ENCODE data around the gene CLDN17.

The CLDN17 gene

DNA sequence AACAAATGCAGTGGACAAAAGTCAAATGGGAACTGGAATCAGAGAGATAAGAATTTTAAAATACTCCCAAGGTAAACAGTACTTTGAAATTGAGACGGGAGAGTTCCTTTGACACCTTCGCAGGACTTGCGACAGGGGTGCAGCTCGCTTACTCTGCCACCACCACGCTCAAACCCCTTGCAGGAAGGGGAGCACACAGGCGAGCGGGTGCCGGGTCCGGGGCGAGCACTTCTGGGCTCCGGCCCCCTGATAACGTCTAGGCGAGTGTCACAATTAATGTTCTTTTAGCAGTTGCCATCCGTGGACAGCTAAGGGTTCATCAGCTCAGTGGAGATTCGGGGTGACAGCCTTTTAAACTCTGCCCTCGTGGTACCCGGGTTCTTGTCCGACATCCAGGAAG lies 37.4 kb downstream of the CLDN17 start:
- H3K4me3 ChIP-seq (ENCODE audit: insufficient read depth in 1 of 2, low read depth in 1 of 2, low read length in 2 of 2) = no peak overlapping the region
- H3K4me1 ChIP-seq (ENCODE audit: control insufficient read depth, insufficient read depth, low read depth, low read length) = no peaks in the 10 kb centered on the region
- no peak overlapping the region for H3K23ac ChIP-seq (ENCODE audit: low read length in 2 of 2)
- H2BK12ac ChIP-seq (ENCODE audit: low read length in 2 of 2) = no peak overlapping the region
- no peak overlapping the region for H2AK5ac ChIP-seq (ENCODE audit: low read length, severe bottlenecking)
- DNase-seq = no peak
- H3K9me3 ChIP-seq (ENCODE audit: control insufficient read depth, low read length) = no peaks in the 10 kb centered on the region
- H2BK15ac ChIP-seq (ENCODE audit: low read depth, poor library complexity, severe bottlenecking) = no peak overlapping the region
- H2AFZ ChIP-seq (ENCODE audit: low read depth, low read length) = no peak overlapping the region
- no peak overlapping the region for H4K8ac ChIP-seq (ENCODE audit: low read length)
- H3K9ac ChIP-seq (ENCODE audit: low read length) = no peak overlapping the region
- H4K91ac ChIP-seq (ENCODE audit: low read length) = no peak overlapping the region
- no peaks in the 10 kb centered on the region for H3K36me3 ChIP-seq (ENCODE audit: control insufficient read depth in 1 of 2, insufficient read depth in 2 of 2, low read depth in 1 of 2, low read length in 2 of 2)
- WGBS = 90% methylated on average over 18 of the region's 18 CpGs
- H3K79me1 ChIP-seq (replicated peaks; ENCODE audit: low read length, poor library complexity, severe bottlenecking) = no peaks in the 10 kb centered on the region
- H3K4me2 ChIP-seq (ENCODE audit: low read length, poor library complexity, severe bottlenecking) = no peak overlapping the region
- H2BK5ac ChIP-seq (ENCODE audit: low read depth, low read length, poor library complexity, severe bottlenecking) = no peak overlapping the region
- no peak overlapping the region for H3K4ac ChIP-seq (ENCODE audit: low read depth in 1 of 2, low read length in 2 of 2)
- H3K14ac ChIP-seq (ENCODE audit: low read length in 2 of 2) = no peak overlapping the region
- no peaks in the 10 kb centered on the region for H3K27me3 ChIP-seq (ENCODE audit: control insufficient read depth in 1 of 2, insufficient read depth in 1 of 2, low read length in 2 of 2)
- H2BK120ac ChIP-seq (ENCODE audit: low read depth, low read length) = no peak overlapping the region
- H3K18ac ChIP-seq (ENCODE audit: low read depth in 1 of 2, low read length in 2 of 2) = no peak overlapping the region
- H3K27ac ChIP-seq (ENCODE audit: low read length, poor library complexity, severe bottlenecking) = no peak overlapping the region

DNA sequence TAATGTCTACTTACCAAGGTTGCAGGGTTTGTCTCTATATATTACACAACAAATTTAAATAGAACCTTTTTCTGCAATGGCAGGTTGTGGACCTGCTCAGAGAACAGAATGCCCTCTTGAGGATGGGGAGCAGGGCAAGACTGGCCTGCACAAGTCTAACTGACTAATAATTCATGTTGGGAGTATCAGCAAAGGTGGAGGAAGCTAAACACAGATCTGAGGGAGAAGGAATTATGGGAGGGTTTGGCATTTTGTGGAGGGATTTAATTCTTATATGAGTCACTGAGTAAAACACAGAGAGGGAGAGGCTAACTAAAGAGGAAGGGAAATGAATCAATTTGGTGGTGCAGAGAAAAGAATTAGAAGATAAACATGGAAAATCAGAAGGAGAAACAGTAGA lies 40.0 kb downstream of the CLDN17 start:
- Histone ChIP-seq H2BK15ac (ENCODE audit: low read depth, poor library complexity, severe bottlenecking) (no peak overlapping the region), H2AK5ac (ENCODE audit: low read length, severe bottlenecking) (no peak overlapping the region), H3K18ac (ENCODE audit: low read depth in 1 of 2, low read length in 2 of 2) (no peak overlapping the region), H3K27me3 (ENCODE audit: control insufficient read depth in 1 of 2, insufficient read depth in 1 of 2, low read length in 2 of 2) (no peaks in the 10 kb centered on the region), H3K4me1 (ENCODE audit: control insufficient read depth, insufficient read depth, low read depth, low read length) (no peaks in the 10 kb centered on the region), H3K4me2 (ENCODE audit: low read length, poor library complexity, severe bottlenecking) (no peak overlapping the region), H2AFZ (ENCODE audit: low read depth, low read length) (no peak overlapping the region), H3K4ac (ENCODE audit: low read depth in 1 of 2, low read length in 2 of 2) (no peak overlapping the region), H3K79me1 (replicated peaks; ENCODE audit: low read length, poor library complexity, severe bottlenecking) (no peaks in the 10 kb centered on the region), H3K27ac (ENCODE audit: low read length, poor library complexity, severe bottlenecking) (no peak overlapping the region), H4K8ac (ENCODE audit: low read length) (no peak overlapping the region), H2BK5ac (ENCODE audit: low read depth, low read length, poor library complexity, severe bottlenecking) (no peak overlapping the region), H3K23ac (ENCODE audit: low read length in 2 of 2) (no peak overlapping the region), H3K9me3 (ENCODE audit: control insufficient read depth, low read length) (no peaks in the 10 kb centered on the region), H3K36me3 (ENCODE audit: control insufficient read depth in 1 of 2, insufficient read depth in 2 of 2, low read depth in 1 of 2, low read length in 2 of 2) (no peaks in the 10 kb centered on the region), H3K4me3 (ENCODE audit: insufficient read depth in 1 of 2, low read depth in 1 of 2, low read length in 2 of 2) (no peak overlapping the region), H3K9ac (ENCODE audit: low read length) (no peak overlapping the region), H2BK12ac (ENCODE audit: low read length in 2 of 2) (no peak overlapping the region), H3K14ac (ENCODE audit: low read length in 2 of 2) (no peak overlapping the region), H4K91ac (ENCODE audit: low read length) (no peak overlapping the region), H2BK120ac (ENCODE audit: low read depth, low read length) (no peak overlapping the region)
- DNase-seq = no peak

GRCh38 chr21:30117631-30118030 lies 49.0 kb downstream of the CLDN17 start:
- Histone ChIP-seq H2BK15ac (ENCODE audit: low read depth, poor library complexity, severe bottlenecking) (no peak overlapping the region), H3K79me1 (replicated peaks; ENCODE audit: low read length, poor library complexity, severe bottlenecking) (no peaks in the 10 kb centered on the region), H3K4ac (ENCODE audit: low read depth in 1 of 2, low read length in 2 of 2) (no peak overlapping the region), H3K14ac (ENCODE audit: low read length in 2 of 2) (no peak overlapping the region), H4K8ac (ENCODE audit: low read length) (no peak overlapping the region), H3K4me1 (ENCODE audit: control insufficient read depth, insufficient read depth, low read depth, low read length) (no peaks in the 10 kb centered on the region), H3K23ac (ENCODE audit: low read length in 2 of 2) (no peak overlapping the region), H3K27me3 (ENCODE audit: control insufficient read depth in 1 of 2, insufficient read depth in 1 of 2, low read length in 2 of 2) (no peaks in the 10 kb centered on the region), H2AK5ac (ENCODE audit: low read length, severe bottlenecking) (no peak overlapping the region), H3K27ac (ENCODE audit: low read length, poor library complexity, severe bottlenecking) (no peak overlapping the region), H3K4me2 (ENCODE audit: low read length, poor library complexity, severe bottlenecking) (no peak overlapping the region), H3K9me3 (ENCODE audit: control insufficient read depth, low read length) (no peaks in the 10 kb centered on the region), H3K4me3 (ENCODE audit: insufficient read depth in 1 of 2, low read depth in 1 of 2, low read length in 2 of 2) (no peak overlapping the region), H2BK12ac (ENCODE audit: low read length in 2 of 2) (no peak overlapping the region), H3K9ac (ENCODE audit: low read length) (no peak overlapping the region), H2AFZ (ENCODE audit: low read depth, low read length) (no peak overlapping the region), H2BK120ac (ENCODE audit: low read depth, low read length) (no peak overlapping the region), H2BK5ac (ENCODE audit: low read depth, low read length, poor library complexity, severe bottlenecking) (no peak overlapping the region), H4K91ac (ENCODE audit: low read length) (no peak overlapping the region), H3K36me3 (ENCODE audit: control insufficient read depth in 1 of 2, insufficient read depth in 2 of 2, low read depth in 1 of 2, low read length in 2 of 2) (no peaks in the 10 kb centered on the region), H3K18ac (ENCODE audit: low read depth in 1 of 2, low read length in 2 of 2) (no peak overlapping the region)
- DNase-seq = no peak
- WGBS = 67% methylated on average over 2 of the region's 2 CpGs

- no peak overlapping the region for H2BK15ac ChIP-seq (ENCODE audit: low read depth, poor library complexity, severe bottlenecking)
- no peak overlapping the region for H3K27ac ChIP-seq (ENCODE audit: low read length, poor library complexity, severe bottlenecking)
- no peak overlapping the region for H2BK12ac ChIP-seq (ENCODE audit: low read length in 2 of 2)
- no peaks in the 10 kb centered on the region for H3K27me3 ChIP-seq (ENCODE audit: control insufficient read depth in 1 of 2, insufficient read depth in 1 of 2, low read length in 2 of 2)
- no peak overlapping the region for H4K8ac ChIP-seq (ENCODE audit: low read length)
- no peak overlapping the region for H2BK120ac ChIP-seq (ENCODE audit: low read depth, low read length)
- H3K9me3 ChIP-seq (ENCODE audit: control insufficient read depth, low read length) = no peaks in the 10 kb centered on the region
- no peak overlapping the region for H3K23ac ChIP-seq (ENCODE audit: low read length in 2 of 2)
- WGBS = 64% methylated on average over 3 of the region's 3 CpGs
- H2AK5ac ChIP-seq (ENCODE audit: low read length, severe bottlenecking) = no peak overlapping the region
- no peak for DNase-seq
- H2AFZ ChIP-seq (ENCODE audit: low read depth, low read length) = no peak overlapping the region
- no peak overlapping the region for H3K9ac ChIP-seq (ENCODE audit: low read length)
- no peak overlapping the region for H3K4me3 ChIP-seq (ENCODE audit: insufficient read depth in 1 of 2, low read depth in 1 of 2, low read length in 2 of 2)
- no peak overlapping the region for H2BK5ac ChIP-seq (ENCODE audit: low read depth, low read length, poor library complexity, severe bottlenecking)
- no peaks in the 10 kb centered on the region for H3K79me1 ChIP-seq (replicated peaks; ENCODE audit: low read length, poor library complexity, severe bottlenecking)
- H3K4ac ChIP-seq (ENCODE audit: low read depth in 1 of 2, low read length in 2 of 2) = no peak overlapping the region
- H4K91ac ChIP-seq (ENCODE audit: low read length) = no peak overlapping the region
- H3K4me1 ChIP-seq (ENCODE audit: control insufficient read depth, insufficient read depth, low read depth, low read length) = no peaks in the 10 kb centered on the region
- no peak overlapping the region for H3K14ac ChIP-seq (ENCODE audit: low read length in 2 of 2)
- H3K18ac ChIP-seq (ENCODE audit: low read depth in 1 of 2, low read length in 2 of 2) = no peak overlapping the region
- no peak overlapping the region for H3K4me2 ChIP-seq (ENCODE audit: low read length, poor library complexity, severe bottlenecking)
- H3K36me3 ChIP-seq (ENCODE audit: control insufficient read depth in 1 of 2, insufficient read depth in 2 of 2, low read depth in 1 of 2, low read length in 2 of 2) = no peaks in the 10 kb centered on the region
These were observed 50.1 kb downstream of the CLDN17 start for GRCh38 chr21:30116479-30116878.

Measured in mesenchymal stem cell (in vitro differentiated cells and primary cell).